Measurements from ENCODE around the gene SSR4. TPM values are rescaled to one million over a fixed set of nuclear protein-coding genes. Genes with fewer than 3 reads are reported as not detected.

The SSR4 gene
- total and polyA plus RNA-seq, 4 donors = 182 to 633 (median 292) TPM

GRCh38 chrX:153819384-153820040 is 25.0 kb downstream of the SSR4 start:
- DNase-seq (peak in 1 of 2 donors; percentile 68), ATAC-seq (ENCODE audit: low FRiP score) (peak; percentile 24)
- no peaks in the 10 kb centered on the region for H3K9me3 ChIP-seq (ENCODE audit: control insufficient read depth, low read length)
- 31 to 41% methylated on average over 23 of the region's 23 CpGs for WGBS, 2 donors
- H3K36me3 ChIP-seq (ENCODE audit: control insufficient read depth in 1 of 2, insufficient read depth in 2 of 2, low read length in 1 of 2) = no peaks in the 10 kb centered on the region
- intact Hi-C loops (cut with DNase I) = no loop called here
- no peaks in the 10 kb centered on the region for H3K4me1 ChIP-seq (ENCODE audit: control insufficient read depth in 1 of 2, insufficient read depth in 2 of 2, low read length in 2 of 2)
- peak overlapping the region in 1 of 2 donors; percentile 25 for H3K4me3 ChIP-seq (ENCODE audit: low read length in 2 of 2)
- H3K27ac ChIP-seq (ENCODE audit: low read depth in 1 of 2, low read length in 2 of 2) = no peak overlapping the region
- H3K27me3 ChIP-seq (ENCODE audit: control insufficient read depth in 1 of 2, insufficient read depth in 2 of 2, low read length in 1 of 2) = no peaks in the 10 kb centered on the region

- DNase-seq (peak in 1 of 2 donors; percentile 44), ATAC-seq (ENCODE audit: low FRiP score) (no peak)
- Histone ChIP-seq H3K4me1 (ENCODE audit: control insufficient read depth in 1 of 2, insufficient read depth in 2 of 2, low read length in 2 of 2) (no peaks in the 10 kb centered on the region), H3K4me3 (ENCODE audit: low read length in 2 of 2) (no peak overlapping the region), H3K9me3 (ENCODE audit: control insufficient read depth, low read length) (no peaks in the 10 kb centered on the region), H3K27ac (ENCODE audit: low read depth in 1 of 2, low read length in 2 of 2) (no peak overlapping the region), H3K36me3 (ENCODE audit: control insufficient read depth in 1 of 2, insufficient read depth in 2 of 2, low read length in 1 of 2) (no peaks in the 10 kb centered on the region), H3K27me3 (ENCODE audit: control insufficient read depth in 1 of 2, insufficient read depth in 2 of 2, low read length in 1 of 2) (no peaks in the 10 kb centered on the region)
- 82 to 91% methylated on average over 7 of the region's 7 CpGs for WGBS, 2 donors
- intact Hi-C loops (cut with DNase I) = no loop called here
These were observed 26.1 kb downstream of the SSR4 start for GRCh38 chrX:153820601-153821000.

DNA sequence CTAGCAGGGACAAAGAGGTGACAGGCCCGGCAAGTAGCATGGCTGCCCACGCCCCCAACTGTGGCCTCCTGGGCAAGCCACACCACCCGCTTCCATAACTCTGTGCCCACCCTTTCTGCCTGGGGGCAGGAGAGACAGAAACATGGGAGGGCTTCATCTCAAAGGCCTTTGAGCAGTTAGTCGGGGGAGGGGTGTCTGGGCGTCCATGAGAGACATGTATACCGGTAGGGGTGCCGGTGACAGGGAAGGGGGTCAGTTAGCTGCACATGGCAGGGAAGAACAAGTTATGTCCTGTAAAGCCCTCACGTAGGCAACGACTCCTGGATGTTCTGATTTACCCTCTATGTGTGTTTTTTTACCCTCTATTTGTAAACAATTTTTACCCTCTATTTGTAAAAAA is 26.6 kb downstream of the SSR4 start:
- no peak overlapping the region for H3K27ac ChIP-seq (ENCODE audit: low read depth in 1 of 2, low read length in 2 of 2)
- 89 to 93% methylated on average over 9 of the region's 9 CpGs for WGBS, 2 donors
- H3K36me3 ChIP-seq (ENCODE audit: control insufficient read depth in 1 of 2, insufficient read depth in 2 of 2, low read length in 1 of 2) = no peaks in the 10 kb centered on the region
- intact Hi-C loops (cut with DNase I) = no loop called here
- no peaks in the 10 kb centered on the region for H3K27me3 ChIP-seq (ENCODE audit: control insufficient read depth in 1 of 2, insufficient read depth in 2 of 2, low read length in 1 of 2)
- no peak overlapping the region for H3K4me3 ChIP-seq (ENCODE audit: low read length in 2 of 2)
- H3K4me1 ChIP-seq (ENCODE audit: control insufficient read depth in 1 of 2, insufficient read depth in 2 of 2, low read length in 2 of 2) = no peaks in the 10 kb centered on the region
- no peaks in the 10 kb centered on the region for H3K9me3 ChIP-seq (ENCODE audit: control insufficient read depth, low read length)
- ATAC-seq (ENCODE audit: low FRiP score) (no peak), DNase-seq (peak in 1 of 2 donors; percentile 31)

DNA sequence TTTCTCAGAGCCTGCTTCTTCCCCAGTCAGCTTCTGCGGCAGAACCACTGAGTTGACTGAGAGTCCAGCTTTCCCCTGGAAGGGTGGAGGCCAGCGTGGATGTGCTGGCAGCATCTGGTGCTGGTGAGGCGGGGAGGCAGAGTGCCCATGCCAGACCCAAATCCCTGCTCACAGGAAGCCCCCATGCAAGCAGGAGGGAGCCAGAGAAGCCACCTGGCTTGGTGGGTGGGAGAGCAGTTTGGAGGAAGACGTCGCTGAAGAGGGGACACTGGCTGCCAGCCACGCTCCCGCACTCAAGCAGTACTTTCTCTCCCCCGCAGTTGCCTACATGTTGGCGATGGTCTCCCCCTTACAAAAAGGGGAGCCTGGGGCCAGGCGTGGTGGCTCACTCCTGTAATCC is 29.9 kb downstream of the SSR4 start:
- intact Hi-C loops (cut with DNase I) = no loop called here
- no peaks in the 10 kb centered on the region for H3K4me1 ChIP-seq (ENCODE audit: control insufficient read depth in 1 of 2, insufficient read depth in 2 of 2, low read length in 2 of 2)
- H3K9me3 ChIP-seq (ENCODE audit: control insufficient read depth, low read length) = no peaks in the 10 kb centered on the region
- WGBS, 2 donors = 84 to 87% methylated on average over 10 of the region's 10 CpGs
- ATAC-seq (ENCODE audit: low FRiP score) (no peak), DNase-seq (no peak)
- no peaks in the 10 kb centered on the region for H3K27me3 ChIP-seq (ENCODE audit: control insufficient read depth in 1 of 2, insufficient read depth in 2 of 2, low read length in 1 of 2)
- no peaks in the 10 kb centered on the region for H3K36me3 ChIP-seq (ENCODE audit: control insufficient read depth in 1 of 2, insufficient read depth in 2 of 2, low read length in 1 of 2)
- no peak overlapping the region for H3K4me3 ChIP-seq (ENCODE audit: low read length in 2 of 2)
- no peak overlapping the region for H3K27ac ChIP-seq (ENCODE audit: low read depth in 1 of 2, low read length in 2 of 2)

GRCh38 chrX:153825042-153825441 is 30.6 kb downstream of the SSR4 start:
- no peaks in the 10 kb centered on the region for H3K4me1 ChIP-seq (ENCODE audit: control insufficient read depth in 1 of 2, insufficient read depth in 2 of 2, low read length in 2 of 2)
- H3K9me3 ChIP-seq (ENCODE audit: control insufficient read depth, low read length) = no peaks in the 10 kb centered on the region
- no peak overlapping the region for H3K27ac ChIP-seq (ENCODE audit: low read depth in 1 of 2, low read length in 2 of 2)
- WGBS, 2 donors = 81 to 87% methylated on average over 8 of the region's 8 CpGs
- H3K4me3 ChIP-seq (ENCODE audit: low read length in 2 of 2) = no peak overlapping the region
- intact Hi-C loops (cut with DNase I) = no loop called here
- H3K27me3 ChIP-seq (ENCODE audit: control insufficient read depth in 1 of 2, insufficient read depth in 2 of 2, low read length in 1 of 2) = no peaks in the 10 kb centered on the region
- DNase-seq = no peak
- no peak for ATAC-seq (ENCODE audit: low FRiP score)
- H3K36me3 ChIP-seq (ENCODE audit: control insufficient read depth in 1 of 2, insufficient read depth in 2 of 2, low read length in 1 of 2) = no peaks in the 10 kb centered on the region

DNA sequence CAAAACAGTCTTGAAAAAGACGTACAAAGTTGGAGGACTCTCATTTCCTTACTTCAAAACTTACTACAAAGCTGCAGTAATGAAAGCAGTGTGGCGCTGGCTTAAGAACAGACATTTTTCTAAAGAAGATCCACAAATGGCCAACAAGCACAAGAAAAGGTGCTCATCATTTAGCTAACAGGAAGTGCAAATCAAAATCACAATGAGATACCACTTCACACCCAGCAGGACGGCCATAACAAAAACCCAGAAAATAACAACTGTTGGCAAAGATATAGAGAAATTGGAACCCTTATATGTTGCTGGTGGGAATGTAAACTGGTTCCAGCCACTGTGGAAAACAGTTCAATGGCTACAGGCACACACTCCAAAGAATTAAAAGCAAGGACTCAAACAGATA is 32.5 kb downstream of the SSR4 start:
- 63 to 92% methylated on average over 3 of the region's 3 CpGs for WGBS, 2 donors
- Histone ChIP-seq H3K27me3 (ENCODE audit: control insufficient read depth in 1 of 2, insufficient read depth in 2 of 2, low read length in 1 of 2) (no peaks in the 10 kb centered on the region), H3K4me3 (ENCODE audit: low read length in 2 of 2) (no peak overlapping the region), H3K4me1 (ENCODE audit: control insufficient read depth in 1 of 2, insufficient read depth in 2 of 2, low read length in 2 of 2) (no peaks in the 10 kb centered on the region), H3K36me3 (ENCODE audit: control insufficient read depth in 1 of 2, insufficient read depth in 2 of 2, low read length in 1 of 2) (no peaks in the 10 kb centered on the region), H3K9me3 (ENCODE audit: control insufficient read depth, low read length) (no peaks in the 10 kb centered on the region), H3K27ac (ENCODE audit: low read depth in 1 of 2, low read length in 2 of 2) (no peak overlapping the region)
- DNase-seq (no peak), ATAC-seq (ENCODE audit: low FRiP score) (no peak)
- intact Hi-C loops (cut with DNase I) = no loop called here

DNA sequence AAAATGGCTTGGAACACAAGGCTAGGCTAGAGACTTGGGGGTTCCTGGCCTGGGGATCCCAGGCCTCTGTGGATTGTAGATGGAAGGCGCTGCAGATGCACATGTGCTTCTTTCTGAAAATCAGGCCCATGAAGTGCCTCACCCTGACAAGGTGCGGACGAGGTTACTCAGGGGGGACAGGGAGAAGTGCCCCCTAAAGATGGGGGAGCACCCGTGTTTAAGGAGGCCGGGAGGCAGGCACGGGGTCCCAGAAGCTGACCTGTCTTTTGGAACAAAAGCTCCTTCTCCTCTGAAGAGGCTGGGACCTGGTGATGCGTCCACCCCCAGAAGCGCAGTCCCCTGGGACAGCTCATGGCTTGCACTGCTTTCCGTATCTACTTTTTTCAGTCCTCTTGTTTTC is 33.4 kb downstream of the SSR4 start:
- no peaks in the 10 kb centered on the region for H3K27me3 ChIP-seq (ENCODE audit: control insufficient read depth in 1 of 2, insufficient read depth in 2 of 2, low read length in 1 of 2)
- H3K36me3 ChIP-seq (ENCODE audit: control insufficient read depth in 1 of 2, insufficient read depth in 2 of 2, low read length in 1 of 2) = no peaks in the 10 kb centered on the region
- H3K27ac ChIP-seq (ENCODE audit: low read depth in 1 of 2, low read length in 2 of 2) = no peak overlapping the region
- intact Hi-C loops (cut with DNase I) = no loop called here
- ATAC-seq (ENCODE audit: low FRiP score) (no peak), DNase-seq (no peak)
- no peak overlapping the region for H3K4me3 ChIP-seq (ENCODE audit: low read length in 2 of 2)
- no peaks in the 10 kb centered on the region for H3K9me3 ChIP-seq (ENCODE audit: control insufficient read depth, low read length)
- H3K4me1 ChIP-seq (ENCODE audit: control insufficient read depth in 1 of 2, insufficient read depth in 2 of 2, low read length in 2 of 2) = no peaks in the 10 kb centered on the region
- 73 to 88% methylated on average over 9 of the region's 9 CpGs for whole genome bisulfite sequencing, 2 donors

GRCh38 chrX:153828308-153828707 is 33.8 kb downstream of the SSR4 start:
- Histone ChIP-seq H3K27ac (ENCODE audit: low read depth in 1 of 2, low read length in 2 of 2) (no peak overlapping the region), H3K4me3 (ENCODE audit: low read length in 2 of 2) (no peak overlapping the region), H3K4me1 (ENCODE audit: control insufficient read depth in 1 of 2, insufficient read depth in 2 of 2, low read length in 2 of 2) (no peaks in the 10 kb centered on the region), H3K27me3 (ENCODE audit: control insufficient read depth in 1 of 2, insufficient read depth in 2 of 2, low read length in 1 of 2) (no peaks in the 10 kb centered on the region), H3K36me3 (ENCODE audit: control insufficient read depth in 1 of 2, insufficient read depth in 2 of 2, low read length in 1 of 2) (no peaks in the 10 kb centered on the region), H3K9me3 (ENCODE audit: control insufficient read depth, low read length) (no peaks in the 10 kb centered on the region)
- intact Hi-C loops (cut with DNase I) = no loop called here
- WGBS, 2 donors = 30 to 43% methylated on average over 17 of the region's 17 CpGs
- ATAC-seq (ENCODE audit: low FRiP score) (peak; percentile 20), DNase-seq (peak in 1 of 2 donors; percentile 63)

DNA sequence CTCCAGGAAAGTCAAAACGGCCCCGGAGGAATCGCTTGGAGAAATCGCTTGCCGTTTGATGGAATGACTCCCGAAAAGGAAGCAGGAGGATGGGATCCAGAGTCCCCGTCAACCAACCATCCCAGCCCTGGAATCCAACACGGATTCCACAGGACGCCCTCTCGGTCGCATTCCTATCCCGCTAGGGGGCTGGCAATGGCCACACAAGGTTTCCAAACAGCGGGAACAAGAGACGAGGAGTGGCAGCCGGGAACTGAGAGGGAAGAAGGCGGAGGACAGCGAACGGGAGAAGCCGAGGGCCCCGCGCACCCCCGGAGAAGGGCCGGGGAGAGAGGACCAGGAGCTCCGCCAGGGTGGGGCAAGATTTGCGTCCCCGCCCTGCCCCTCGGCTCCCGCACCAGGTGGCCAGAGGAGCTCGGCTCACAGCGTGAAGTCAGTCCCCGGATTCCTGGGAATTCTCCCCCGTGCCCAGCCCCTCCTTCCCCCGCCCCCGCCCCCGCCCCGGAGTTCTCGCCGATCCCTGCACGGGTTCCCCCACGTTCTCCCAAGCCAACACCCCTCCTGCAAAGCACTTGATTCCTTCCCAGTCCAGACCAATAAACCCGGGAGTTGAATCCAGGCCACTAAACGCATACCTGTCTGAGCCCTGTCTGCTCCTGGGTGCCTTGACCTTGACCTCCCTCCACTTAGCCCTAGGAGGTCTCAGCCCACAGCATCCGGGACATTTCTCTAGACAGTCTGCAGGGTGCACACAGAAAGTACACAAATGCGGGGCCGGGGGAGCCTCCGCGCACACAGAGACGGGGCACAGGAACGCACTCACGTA is 34.5 kb downstream of the SSR4 start:
- WGBS, 2 donors = 3 to 15% methylated on average over 43 to 50 of the region's 50 CpGs
- Histone ChIP-seq H3K4me1 (ENCODE audit: control insufficient read depth in 1 of 2, insufficient read depth in 2 of 2, low read length in 2 of 2) (no peaks in the 10 kb centered on the region), H3K27ac (ENCODE audit: low read depth in 1 of 2, low read length in 2 of 2) (no peak overlapping the region), H3K9me3 (ENCODE audit: control insufficient read depth, low read length) (no peaks in the 10 kb centered on the region), H3K4me3 (ENCODE audit: low read length in 2 of 2) (peak overlapping the region in 1 of 2 donors; percentile 21), H3K27me3 (ENCODE audit: control insufficient read depth in 1 of 2, insufficient read depth in 2 of 2, low read length in 1 of 2) (no peaks in the 10 kb centered on the region), H3K36me3 (ENCODE audit: control insufficient read depth in 1 of 2, insufficient read depth in 2 of 2, low read length in 1 of 2) (no peaks in the 10 kb centered on the region)
- intact Hi-C loops (cut with DNase I) = no loop called here
- ATAC-seq (ENCODE audit: low FRiP score) (peak; percentile 13), DNase-seq (peak in 1 of 2 donors; percentile 75)

Data from aorta (tissue), 5 donors.